ENCODE results near the gene AKR1B15. TPM values are rescaled to one million over a fixed set of nuclear protein-coding genes. Genes with fewer than 3 reads are reported as not detected.

AKR1B15 gene
- total RNA-seq, 1 experiment from 2014 or later: not detected

DNA sequence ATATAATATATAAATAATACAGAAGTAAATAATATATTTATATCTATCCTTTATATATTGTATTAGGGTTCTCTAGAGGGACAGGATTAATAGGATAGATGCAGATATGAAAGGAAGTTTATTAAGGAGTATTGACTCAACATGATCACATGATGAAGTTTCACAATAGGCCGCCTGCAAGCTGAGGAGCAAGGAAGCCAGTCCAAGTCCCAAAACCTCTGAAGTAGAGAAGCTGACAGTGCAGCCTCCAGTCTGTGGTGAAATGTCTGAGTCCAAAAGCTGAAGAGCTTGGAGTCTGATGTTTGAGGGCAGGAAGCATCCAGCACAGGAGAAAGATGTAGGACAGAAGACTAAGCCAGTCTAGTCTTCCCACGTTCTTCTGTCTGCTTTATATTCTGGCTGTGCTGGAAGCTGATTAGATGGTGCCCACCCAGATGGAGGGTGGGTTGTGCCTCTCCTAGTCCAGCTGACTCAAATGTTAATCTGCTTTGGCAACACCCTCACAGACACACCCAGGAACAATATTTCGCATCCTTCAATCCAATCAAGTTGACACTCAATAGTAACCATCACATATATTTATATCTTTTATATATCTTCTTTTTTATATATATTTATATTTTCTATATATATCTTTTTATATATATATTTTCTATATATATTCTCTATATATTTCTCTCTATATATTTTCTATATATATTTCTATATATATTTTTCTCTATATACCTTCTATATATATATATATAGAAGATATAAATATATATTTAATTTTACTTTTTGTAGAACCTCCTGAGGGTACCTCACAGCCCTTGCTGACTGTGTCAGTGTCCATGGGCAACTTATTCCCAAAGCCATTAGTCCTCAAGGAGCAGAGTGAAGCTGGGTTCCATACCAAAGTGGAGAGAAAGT lies 46.2 kb upstream of the AKR1B15 start:
- H3K4me1 ChIP-seq (ENCODE audit: control insufficient read depth in 1 of 2, insufficient read depth in 2 of 2, low read length in 2 of 2): no peaks in the 10 kb centered on the region
- no peaks in the 10 kb centered on the region for H3K9me3 ChIP-seq (ENCODE audit: control insufficient read depth in 1 of 2, insufficient read depth in 1 of 2, low read depth in 1 of 2, low read length in 2 of 2)
- ChIA-PET POLR2A (no interaction called here), CTCF (no interaction called here), RAD21 (ENCODE audit: low non-redundant PET in 1 of 2, low total read pairs in 2 of 2, uncharacterized antibody in 2 of 2, unreplicated experiment in 2 of 2) (no interaction called here)
- H2AFZ ChIP-seq (ENCODE audit: low read depth, low read length, poor library complexity, severe bottlenecking): no peak overlapping the region
- no peaks in the 10 kb centered on the region for H3K36me3 ChIP-seq (ENCODE audit: control insufficient read depth in 1 of 2, insufficient read depth in 2 of 2, low read length in 2 of 2)
- TF ChIP-seq, protein P1, sequence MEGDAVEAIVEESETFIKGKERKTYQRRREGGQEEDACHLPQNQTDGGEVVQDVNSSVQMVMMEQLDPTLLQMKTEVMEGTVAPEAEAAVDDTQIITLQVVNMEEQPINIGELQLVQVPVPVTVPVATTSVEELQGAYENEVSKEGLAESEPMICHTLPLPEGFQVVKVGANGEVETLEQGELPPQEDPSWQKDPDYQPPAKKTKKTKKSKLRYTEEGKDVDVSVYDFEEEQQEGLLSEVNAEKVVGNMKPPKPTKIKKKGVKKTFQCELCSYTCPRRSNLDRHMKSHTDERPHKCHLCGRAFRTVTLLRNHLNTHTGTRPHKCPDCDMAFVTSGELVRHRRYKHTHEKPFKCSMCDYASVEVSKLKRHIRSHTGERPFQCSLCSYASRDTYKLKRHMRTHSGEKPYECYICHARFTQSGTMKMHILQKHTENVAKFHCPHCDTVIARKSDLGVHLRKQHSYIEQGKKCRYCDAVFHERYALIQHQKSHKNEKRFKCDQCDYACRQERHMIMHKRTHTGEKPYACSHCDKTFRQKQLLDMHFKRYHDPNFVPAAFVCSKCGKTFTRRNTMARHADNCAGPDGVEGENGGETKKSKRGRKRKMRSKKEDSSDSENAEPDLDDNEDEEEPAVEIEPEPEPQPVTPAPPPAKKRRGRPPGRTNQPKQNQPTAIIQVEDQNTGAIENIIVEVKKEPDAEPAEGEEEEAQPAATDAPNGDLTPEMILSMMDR (IDR thresholded peaks at IDR 0.05 in 2 of 3, conservative IDR thresholded peaks at IDR 0.05 in 1 of 3; ENCODE audit: borderline replicate concordance in 1 of 3, insufficient read depth in 1 of 3, low read depth in 2 of 3, low read length in 2 of 3): no peak
- TF ChIP-seq SP1 (IDR thresholded peaks at IDR 0.05; ENCODE audit: low read depth) (no peak), EGR1 (IDR thresholded peaks at IDR 0.05; ENCODE audit: low read depth) (no peak), POLR2A (IDR thresholded peaks at IDR 0.05; ENCODE audit: borderline replicate concordance, extremely low read depth, insufficient read depth, insufficient read length) (no peak), RAD21 (IDR thresholded peaks at IDR 0.05; ENCODE audit: low read depth) (no peak), EZH2 (IDR thresholded peaks at IDR 0.05) (no peak), EZH2phosphoT487 (IDR thresholded peaks at IDR 0.05; ENCODE audit: borderline replicate concordance) (no peak), FOSL1 (IDR thresholded peaks at IDR 0.05; ENCODE audit: low read depth) (no peak)
- TF ChIP-seq, protein P2, sequence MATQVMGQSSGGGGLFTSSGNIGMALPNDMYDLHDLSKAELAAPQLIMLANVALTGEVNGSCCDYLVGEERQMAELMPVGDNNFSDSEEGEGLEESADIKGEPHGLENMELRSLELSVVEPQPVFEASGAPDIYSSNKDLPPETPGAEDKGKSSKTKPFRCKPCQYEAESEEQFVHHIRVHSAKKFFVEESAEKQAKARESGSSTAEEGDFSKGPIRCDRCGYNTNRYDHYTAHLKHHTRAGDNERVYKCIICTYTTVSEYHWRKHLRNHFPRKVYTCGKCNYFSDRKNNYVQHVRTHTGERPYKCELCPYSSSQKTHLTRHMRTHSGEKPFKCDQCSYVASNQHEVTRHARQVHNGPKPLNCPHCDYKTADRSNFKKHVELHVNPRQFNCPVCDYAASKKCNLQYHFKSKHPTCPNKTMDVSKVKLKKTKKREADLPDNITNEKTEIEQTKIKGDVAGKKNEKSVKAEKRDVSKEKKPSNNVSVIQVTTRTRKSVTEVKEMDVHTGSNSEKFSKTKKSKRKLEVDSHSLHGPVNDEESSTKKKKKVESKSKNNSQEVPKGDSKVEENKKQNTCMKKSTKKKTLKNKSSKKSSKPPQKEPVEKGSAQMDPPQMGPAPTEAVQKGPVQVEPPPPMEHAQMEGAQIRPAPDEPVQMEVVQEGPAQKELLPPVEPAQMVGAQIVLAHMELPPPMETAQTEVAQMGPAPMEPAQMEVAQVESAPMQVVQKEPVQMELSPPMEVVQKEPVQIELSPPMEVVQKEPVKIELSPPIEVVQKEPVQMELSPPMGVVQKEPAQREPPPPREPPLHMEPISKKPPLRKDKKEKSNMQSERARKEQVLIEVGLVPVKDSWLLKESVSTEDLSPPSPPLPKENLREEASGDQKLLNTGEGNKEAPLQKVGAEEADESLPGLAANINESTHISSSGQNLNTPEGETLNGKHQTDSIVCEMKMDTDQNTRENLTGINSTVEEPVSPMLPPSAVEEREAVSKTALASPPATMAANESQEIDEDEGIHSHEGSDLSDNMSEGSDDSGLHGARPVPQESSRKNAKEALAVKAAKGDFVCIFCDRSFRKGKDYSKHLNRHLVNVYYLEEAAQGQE (IDR thresholded peaks at IDR 0.05; ENCODE audit: low read depth): no peak
- TF ChIP-seq, protein P3, sequence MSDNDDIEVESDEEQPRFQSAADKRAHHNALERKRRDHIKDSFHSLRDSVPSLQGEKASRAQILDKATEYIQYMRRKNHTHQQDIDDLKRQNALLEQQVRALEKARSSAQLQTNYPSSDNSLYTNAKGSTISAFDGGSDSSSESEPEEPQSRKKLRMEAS (IDR thresholded peaks at IDR 0.05): no peak
- no peaks in the 10 kb centered on the region for H3K9me2 ChIP-seq (ENCODE audit: insufficient read depth)
- DNase-seq (ENCODE audit: low read depth, low spot score) (no peak), ATAC-seq (no peak)
- no peak overlapping the region for H3K9ac ChIP-seq (ENCODE audit: low read length)
- H3K27ac ChIP-seq (ENCODE audit: low read depth, low read length): no peak overlapping the region
- no peaks in the 10 kb centered on the region for H4K20me1 ChIP-seq (ENCODE audit: insufficient read depth)
- BruUV-seq (replicated peaks): no TSS peak
- H3K27me3 ChIP-seq (ENCODE audit: insufficient read depth, low read length): no peaks in the 10 kb centered on the region
- intact Hi-C loops (cut with micrococcal nuclease): no loop called here
- no peak overlapping the region for H3K4me2 ChIP-seq (ENCODE audit: low read length)
- H3K4me3 ChIP-seq (replicated peaks in 1 of 2; ENCODE audit: low read depth in 1 of 2, low read length in 2 of 2): no peak overlapping the region
- H3K79me2 ChIP-seq (ENCODE audit: insufficient read depth, low read length): no peaks in the 10 kb centered on the region
